ENCODE results near the gene MYOC. TPM values are rescaled to one million over a fixed set of nuclear protein-coding genes. Genes with fewer than 3 reads are reported as not detected.

The MYOC gene
- total and polyA plus RNA-seq, 2 experiments from 2014 or later, result not detected

GRCh38 chr1:171668372-171668771 lies 15.9 kb upstream of the MYOC start:
- Histone ChIP-seq H3K4me3 (no peak overlapping the region), H3K9me2 (ENCODE audit: insufficient read depth) (no peaks in the 10 kb centered on the region), H4K20me1 (ENCODE audit: insufficient read depth) (no peaks in the 10 kb centered on the region), H2AFZ (no peak overlapping the region), H3F3A (ENCODE audit: insufficient read depth) (no peaks in the 10 kb centered on the region; the same call in 1 of the 2 replicates), H3K27me3 (replicated peaks; ENCODE audit: insufficient read depth) (no peaks in the 10 kb centered on the region), H3K4me2 (ENCODE audit: unreplicated experiment) (no peak overlapping the region), H3K27ac (no peak overlapping the region), H3K79me2 (ENCODE audit: insufficient read depth) (no peaks in the 10 kb centered on the region), H3K36me3 (ENCODE audit: low read depth) (no peaks in the 10 kb centered on the region), H3K9ac (no peak overlapping the region), H3K4me1 (ENCODE audit: insufficient read depth) (peaks cover 18% of the 10 kb centered on the region), H3K9me3 (ENCODE audit: low read depth) (no peaks in the 10 kb centered on the region)
- TF ChIP-seq EZH2phosphoT487 (IDR thresholded peaks at IDR 0.05; ENCODE audit: insufficient read depth, low read depth), result no peak
- TF ChIP-seq EZH2 (IDR thresholded peaks at IDR 0.05; ENCODE audit: insufficient read depth, poor library complexity, severe bottlenecking), result no peak
- 83 to 84% methylated on average over 5 of the region's 5 CpGs for WGBS, 2 experiments (ENCODE audit: low coverage in 1 of 2, low lambda C conversion rate in 2 of 2, missing lambda C conversion rate in 2 of 2)
- in situ Hi-C loops (cut with MboI), result no loop called here
- no peak for DNase-seq

- Histone ChIP-seq H3K4me2 (ENCODE audit: unreplicated experiment) (no peak overlapping the region), H3K27ac (no peak overlapping the region), H3K9me3 (ENCODE audit: low read depth) (no peaks in the 10 kb centered on the region), H3K36me3 (ENCODE audit: low read depth) (no peaks in the 10 kb centered on the region), H4K20me1 (ENCODE audit: insufficient read depth) (no peaks in the 10 kb centered on the region), H3K4me1 (ENCODE audit: insufficient read depth) (peaks cover 23% of the 10 kb centered on the region), H3K9ac (no peak overlapping the region), H3K9me2 (ENCODE audit: insufficient read depth) (no peaks in the 10 kb centered on the region), H3K4me3 (no peak overlapping the region), H3K79me2 (ENCODE audit: insufficient read depth) (no peaks in the 10 kb centered on the region), H2AFZ (no peak overlapping the region), H3K27me3 (replicated peaks; ENCODE audit: insufficient read depth) (no peaks in the 10 kb centered on the region), H3F3A (ENCODE audit: insufficient read depth) (no peaks in the 10 kb centered on the region; the same call in 1 of the 2 replicates)
- 67 to 72% methylated on average over 4 of the region's 4 CpGs for WGBS, 2 experiments (ENCODE audit: low coverage in 1 of 2, low lambda C conversion rate in 2 of 2, missing lambda C conversion rate in 2 of 2)
- no peak for TF ChIP-seq EZH2 (IDR thresholded peaks at IDR 0.05; ENCODE audit: insufficient read depth, poor library complexity, severe bottlenecking)
- TF ChIP-seq EZH2phosphoT487 (IDR thresholded peaks at IDR 0.05; ENCODE audit: insufficient read depth, low read depth), result no peak
- in situ Hi-C loops (cut with MboI), result no loop called here
- no peak for DNase-seq
Measured at GRCh38 chr1:171666114-171666769, 13.8 kb upstream of the MYOC start.

DNA sequence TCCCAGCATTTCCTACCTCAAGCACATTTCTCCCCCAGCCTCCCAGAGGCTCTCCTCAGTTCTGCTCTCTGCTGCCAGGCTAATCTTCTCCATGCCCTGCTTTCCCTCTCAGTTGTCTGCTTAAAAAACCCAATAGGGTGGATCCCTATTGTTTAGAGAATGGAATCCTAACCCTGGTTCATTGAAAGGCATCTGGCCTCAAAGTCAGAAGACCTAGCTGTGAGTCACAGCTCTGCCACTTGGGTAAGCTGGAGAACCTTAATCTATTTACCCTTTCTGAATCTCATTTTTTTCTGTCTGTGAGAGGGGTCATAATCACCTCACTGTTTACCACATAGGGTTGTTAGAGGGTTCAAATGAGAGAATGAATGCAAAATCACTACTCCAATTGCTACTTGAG lies 12.5 kb upstream of the MYOC start:
- H3K4me2 ChIP-seq (ENCODE audit: unreplicated experiment), result peak overlapping the region; percentile 23
- TF ChIP-seq EZH2phosphoT487 (IDR thresholded peaks at IDR 0.05; ENCODE audit: insufficient read depth, low read depth) (no peak), EZH2 (IDR thresholded peaks at IDR 0.05; ENCODE audit: insufficient read depth, poor library complexity, severe bottlenecking) (no peak)
- no peaks in the 10 kb centered on the region for H3K27me3 ChIP-seq (replicated peaks; ENCODE audit: insufficient read depth)
- 0 out of 2 replicates have a peak overlapping the region, but pooled peaks have one; percentile 8 for H2AFZ ChIP-seq
- no peak overlapping the region; the same call in 1 of the 2 replicates for H3K27ac ChIP-seq
- H4K20me1 ChIP-seq (ENCODE audit: insufficient read depth), result no peaks in the 10 kb centered on the region
- no peak overlapping the region for H3K9ac ChIP-seq
- no peak overlapping the region for H3K4me3 ChIP-seq
- H3K36me3 ChIP-seq (ENCODE audit: low read depth), result no peaks in the 10 kb centered on the region
- H3K79me2 ChIP-seq (ENCODE audit: insufficient read depth), result no peaks in the 10 kb centered on the region
- H3F3A ChIP-seq (ENCODE audit: insufficient read depth), result no peaks in the 10 kb centered on the region; the same call in 1 of the 2 replicates
- peaks cover 23% of the 10 kb centered on the region for H3K4me1 ChIP-seq (ENCODE audit: insufficient read depth)
- DNase-seq, result peak; percentile 53
- in situ Hi-C loops (cut with MboI), result no loop called here
- no peaks in the 10 kb centered on the region for H3K9me3 ChIP-seq (ENCODE audit: low read depth)
- no peaks in the 10 kb centered on the region for H3K9me2 ChIP-seq (ENCODE audit: insufficient read depth)

DNA sequence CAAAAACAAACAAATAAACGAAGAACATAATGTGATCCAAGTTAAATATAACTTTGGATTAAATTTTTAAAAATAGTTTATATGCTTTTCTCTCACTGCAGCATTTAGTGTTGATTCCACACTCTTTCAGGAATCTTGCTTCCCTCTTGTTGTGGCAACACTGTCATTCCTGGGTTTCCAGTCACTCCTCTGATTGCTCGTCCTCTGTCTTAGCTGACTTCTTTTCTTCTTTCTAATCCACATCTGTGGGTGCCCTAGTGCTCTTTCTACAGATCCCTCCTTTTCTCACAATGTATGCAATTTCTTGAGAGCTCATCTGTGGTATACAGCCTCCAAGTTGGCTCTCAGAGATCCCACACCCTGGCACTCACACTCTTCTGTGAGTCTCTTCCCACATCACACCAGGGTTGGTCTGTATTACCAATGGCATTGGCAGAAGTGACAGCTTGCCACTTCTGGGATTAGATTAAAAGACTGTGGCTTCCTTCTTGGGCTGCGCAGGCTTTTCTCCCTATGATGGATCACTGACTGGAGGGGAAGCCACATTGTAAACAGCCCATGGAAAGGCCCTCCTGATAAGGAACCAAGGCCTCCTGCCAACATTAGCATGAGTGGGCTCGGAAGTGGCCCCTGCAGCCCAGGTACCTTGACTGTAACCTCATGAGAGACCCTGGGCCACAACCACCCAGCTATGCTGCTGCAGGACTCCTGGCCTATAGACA lies 11.5 kb upstream of the MYOC start:
- Histone ChIP-seq H3K27me3 (replicated peaks; ENCODE audit: insufficient read depth) (no peaks in the 10 kb centered on the region), H3K4me1 (ENCODE audit: insufficient read depth) (peaks cover 23% of the 10 kb centered on the region), H3K4me2 (ENCODE audit: unreplicated experiment) (no peak overlapping the region), H3F3A (ENCODE audit: insufficient read depth) (no peaks in the 10 kb centered on the region; the same call in 1 of the 2 replicates), H3K9ac (0 out of 2 replicates have a peak overlapping the region, but pooled peaks have one; percentile 13), H3K9me3 (ENCODE audit: low read depth) (no peaks in the 10 kb centered on the region), H3K9me2 (ENCODE audit: insufficient read depth) (no peaks in the 10 kb centered on the region), H3K4me3 (no peak overlapping the region), H2AFZ (peak overlapping the region; percentile 35), H3K27ac (peak overlapping the region; percentile 44; the same call in 1 of the 2 replicates), H4K20me1 (ENCODE audit: insufficient read depth) (no peaks in the 10 kb centered on the region), H3K36me3 (ENCODE audit: low read depth) (no peaks in the 10 kb centered on the region), H3K79me2 (ENCODE audit: insufficient read depth) (no peaks in the 10 kb centered on the region)
- peak; percentile 72 for DNase-seq
- in situ Hi-C loops (cut with MboI), result no loop called here
- WGBS, 2 experiments (ENCODE audit: low coverage in 1 of 2, low lambda C conversion rate in 2 of 2, missing lambda C conversion rate in 2 of 2), result 33 to 37% methylated on average over 4 of the region's 4 CpGs
- no peak for TF ChIP-seq EZH2phosphoT487 (IDR thresholded peaks at IDR 0.05; ENCODE audit: insufficient read depth, low read depth)
- TF ChIP-seq EZH2 (IDR thresholded peaks at IDR 0.05; ENCODE audit: insufficient read depth, poor library complexity, severe bottlenecking), result no peak

Data from GM23248 (cell line).